Kidney epithelial cell (primary cell): ENCODE results near the gene RAB3IP. TPM values are rescaled to one million over a fixed set of nuclear protein-coding genes. Genes with fewer than 3 reads are reported as not detected.
"Not testable (repeated sequence)": the region's sequence is repeated elsewhere in the genome, so short reads cannot be mapped to it uniquely, and the experiment has no call there.

Source experiments
- DNase-seq: peaks from one replicate; pipeline ENCODE4 v3.0.0-alpha.2; 2010; ENCODE audit warnings: low read depth
- H3K27me3 ChIP-seq: 2 replicates; pipeline ENCODE4 v1.6.0; 2011; ENCODE audit warnings: low read length; ENCODE audit not compliant: control insufficient read depth, insufficient read depth
- H3K36me3 ChIP-seq: 2 replicates; pipeline ENCODE4 v1.5.1; 2011; ENCODE audit warnings: low read length; ENCODE audit not compliant: control insufficient read depth, insufficient read depth
- H3K4me3 ChIP-seq: 2 replicates; pipeline ENCODE4 v1.5.1; 2011; ENCODE audit warnings: low read depth, mild to moderate bottlenecking, control low read depth, low read length
- total RNA-seq: library from RNA; depleted of rRNA; stranded (reverse); fragments of >200 nt; gene quantifications from 2 replicates; pipeline ENCODE4 v1.2.3, GENCODE V29; 2015
- TF ChIP-seq, protein P1 (sequence below): IDR thresholded peaks from 2 replicates; pipeline ENCODE4 v1.5.1; 2011; ENCODE audit warnings: mild to moderate bottlenecking, moderate library complexity, low read length, control low read depth, inconsistent platforms; ENCODE audit not compliant: insufficient read depth, poor library complexity, severe bottlenecking

The RAB3IP gene
- total RNA-seq, 1 donor from 2014 or later, result 83.7 TPM

GRCh38 chr12:69789351-69789750 is 50.7 kb downstream of the RAB3IP start:
- no peak for DNase-seq
- H3K4me3 ChIP-seq, result no peak overlapping the region
- no peaks in the 10 kb centered on the region for H3K36me3 ChIP-seq
- TF ChIP-seq, protein P1, sequence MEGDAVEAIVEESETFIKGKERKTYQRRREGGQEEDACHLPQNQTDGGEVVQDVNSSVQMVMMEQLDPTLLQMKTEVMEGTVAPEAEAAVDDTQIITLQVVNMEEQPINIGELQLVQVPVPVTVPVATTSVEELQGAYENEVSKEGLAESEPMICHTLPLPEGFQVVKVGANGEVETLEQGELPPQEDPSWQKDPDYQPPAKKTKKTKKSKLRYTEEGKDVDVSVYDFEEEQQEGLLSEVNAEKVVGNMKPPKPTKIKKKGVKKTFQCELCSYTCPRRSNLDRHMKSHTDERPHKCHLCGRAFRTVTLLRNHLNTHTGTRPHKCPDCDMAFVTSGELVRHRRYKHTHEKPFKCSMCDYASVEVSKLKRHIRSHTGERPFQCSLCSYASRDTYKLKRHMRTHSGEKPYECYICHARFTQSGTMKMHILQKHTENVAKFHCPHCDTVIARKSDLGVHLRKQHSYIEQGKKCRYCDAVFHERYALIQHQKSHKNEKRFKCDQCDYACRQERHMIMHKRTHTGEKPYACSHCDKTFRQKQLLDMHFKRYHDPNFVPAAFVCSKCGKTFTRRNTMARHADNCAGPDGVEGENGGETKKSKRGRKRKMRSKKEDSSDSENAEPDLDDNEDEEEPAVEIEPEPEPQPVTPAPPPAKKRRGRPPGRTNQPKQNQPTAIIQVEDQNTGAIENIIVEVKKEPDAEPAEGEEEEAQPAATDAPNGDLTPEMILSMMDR, result no peak
- no peaks in the 10 kb centered on the region for H3K27me3 ChIP-seq

DNA sequence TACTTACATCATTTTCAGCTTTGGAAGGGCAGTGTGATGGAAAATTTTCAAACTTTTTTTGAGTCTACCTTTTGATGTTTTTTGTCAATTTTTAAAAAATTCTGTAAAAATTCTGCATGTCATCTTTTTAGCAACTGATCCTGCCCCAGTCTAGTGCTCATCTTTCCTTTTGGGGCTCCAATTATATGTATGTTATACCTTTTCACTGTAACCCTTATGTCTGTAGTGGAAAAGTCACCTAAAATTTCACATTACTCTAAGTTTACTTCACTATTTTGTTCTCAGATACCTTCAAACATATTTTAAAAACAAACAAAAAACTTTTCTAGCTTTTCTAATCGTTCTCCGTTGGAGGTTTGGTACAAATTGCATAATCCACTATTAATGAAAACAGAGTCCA is 53.9 kb downstream of the RAB3IP start:
- H3K4me3 ChIP-seq, result no peak overlapping the region
- DNase-seq, result no peak
- TF ChIP-seq, protein P1, result no peak
- no peaks in the 10 kb centered on the region for H3K27me3 ChIP-seq
- H3K36me3 ChIP-seq, result no peaks in the 10 kb centered on the region

DNA sequence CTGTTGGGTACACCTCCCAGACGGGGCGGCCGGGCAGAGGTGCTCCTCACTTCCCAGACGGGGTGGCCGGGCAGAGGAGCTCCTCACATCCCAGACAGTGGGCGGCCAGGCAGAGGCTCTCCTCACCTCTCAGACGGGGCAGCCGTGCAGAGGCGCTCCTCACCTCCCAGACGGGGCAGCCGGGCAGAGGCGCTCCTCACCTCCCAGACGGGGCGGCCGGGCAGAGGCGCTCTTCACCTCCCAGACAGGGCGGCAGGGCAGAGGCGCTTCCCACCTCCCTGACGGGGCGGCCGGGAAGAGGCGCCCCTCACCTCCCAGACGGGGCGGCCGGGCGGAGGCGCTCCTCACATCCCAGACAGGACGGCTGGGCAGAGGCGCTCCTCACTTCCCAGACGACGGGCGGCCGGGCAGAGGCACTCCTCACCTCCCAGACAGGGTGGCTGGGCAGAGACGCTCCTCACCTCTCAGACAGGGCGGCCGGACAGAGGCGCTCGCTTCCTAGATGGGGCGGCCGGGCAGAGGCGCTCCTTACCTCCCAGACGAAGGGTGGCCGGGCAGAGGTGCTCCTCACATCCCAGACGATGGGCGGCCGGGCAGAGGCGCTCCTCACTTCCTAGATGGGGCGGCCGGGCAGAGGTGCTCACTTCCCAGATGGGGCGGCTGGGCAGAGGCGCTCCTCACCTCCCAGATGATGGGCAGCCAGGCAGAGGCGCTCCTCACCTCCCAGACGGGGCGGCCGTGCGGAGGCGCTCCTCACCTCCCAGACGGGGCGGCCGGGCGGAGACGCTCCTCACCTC is 68.6 kb downstream of the RAB3IP start:
- not testable (repeated sequence) for H3K36me3 ChIP-seq, H3K4me3 ChIP-seq, DNase-seq, H3K27me3 ChIP-seq

DNA sequence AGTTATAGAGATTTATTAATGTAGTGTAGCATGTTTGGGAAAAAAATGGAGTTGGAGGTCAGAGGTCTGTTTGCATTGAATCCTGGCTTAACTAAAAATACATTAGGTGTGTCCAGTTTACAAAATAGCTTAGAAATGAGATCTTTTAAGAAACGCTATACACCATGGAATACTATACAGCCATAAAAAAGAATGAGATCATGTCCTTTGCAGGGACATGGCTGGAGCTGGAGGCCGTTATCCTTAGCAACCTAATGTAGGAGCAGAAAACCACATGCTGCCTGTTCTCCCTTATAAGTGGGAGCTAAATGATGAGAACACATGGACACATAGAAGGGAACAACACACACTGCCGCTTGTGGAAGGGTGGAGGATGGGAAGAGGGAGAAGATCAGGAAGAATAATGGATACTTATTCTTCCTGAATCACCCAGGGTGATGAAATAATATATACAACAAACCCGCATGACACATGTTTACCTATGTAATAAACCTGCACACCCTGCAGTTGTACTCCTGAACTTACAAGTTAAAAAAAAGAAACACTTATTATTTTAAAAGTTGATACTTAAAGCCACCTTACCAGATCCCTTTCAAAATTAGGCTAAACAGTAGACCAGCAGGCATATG is 72.3 kb downstream of the RAB3IP start:
- no peak overlapping the region for H3K4me3 ChIP-seq
- DNase-seq, result no peak
- TF ChIP-seq, protein P1, result no peak
- no peaks in the 10 kb centered on the region for H3K36me3 ChIP-seq
- H3K27me3 ChIP-seq, result no peaks in the 10 kb centered on the region

DNA sequence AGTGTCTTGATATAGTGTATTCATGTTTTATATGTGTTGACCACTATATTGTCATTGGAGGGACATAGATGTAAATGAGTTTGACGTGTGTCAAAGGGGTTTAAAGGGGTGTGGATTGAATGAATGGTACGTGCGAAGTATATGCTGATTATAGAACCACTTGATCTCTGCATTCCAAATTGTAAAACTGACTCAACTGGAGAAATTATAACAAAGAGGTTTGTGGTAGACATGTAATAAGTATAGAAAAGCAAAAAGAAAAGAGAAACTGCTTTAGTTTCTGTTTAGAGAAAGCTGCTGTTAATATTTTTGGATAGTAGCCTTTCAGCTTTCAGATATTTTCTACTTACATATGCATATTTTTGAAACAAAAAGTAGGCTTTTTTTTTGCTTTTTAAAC is 77.4 kb downstream of the RAB3IP start:
- Histone ChIP-seq H3K36me3 (no peaks in the 10 kb centered on the region), H3K4me3 (no peak overlapping the region), H3K27me3 (no peaks in the 10 kb centered on the region)
- DNase-seq, result no peak
- TF ChIP-seq, protein P1, result no peak

DNA sequence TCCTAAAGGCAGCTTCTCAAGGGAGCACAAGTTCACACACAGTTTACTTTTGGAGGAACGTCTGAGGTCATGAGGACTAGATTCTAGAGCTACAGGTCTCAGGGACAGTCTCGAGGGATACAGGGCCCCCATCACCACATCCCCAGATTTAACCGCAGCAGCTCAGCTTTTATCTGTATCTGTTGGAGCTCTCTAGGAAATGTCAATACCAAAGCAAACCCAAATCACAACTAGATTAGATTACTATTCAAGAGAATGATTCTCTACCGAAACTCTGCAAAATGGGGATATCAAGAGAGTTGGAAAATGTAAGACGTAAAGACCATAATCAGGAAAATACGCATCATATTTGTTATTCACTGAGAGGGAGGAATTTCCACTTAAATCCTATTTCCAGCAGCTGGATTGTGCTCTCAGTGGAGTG is 82.4 kb downstream of the RAB3IP start:
- Histone ChIP-seq H3K4me3 (no peak overlapping the region), H3K27me3 (no peaks in the 10 kb centered on the region), H3K36me3 (no peaks in the 10 kb centered on the region)
- TF ChIP-seq, protein P1, result no peak
- DNase-seq, result no peak
